Measurements from ENCODE around the gene CNTN4. TPM values are rescaled to one million over a fixed set of nuclear protein-coding genes. Genes with fewer than 3 reads are reported as not detected.

CNTN4 gene
- polyA plus RNA-seq, 1 donor (not counting 4 experiments of a cell fraction or from before 2014, with no cell fraction given), result not detected

DNA sequence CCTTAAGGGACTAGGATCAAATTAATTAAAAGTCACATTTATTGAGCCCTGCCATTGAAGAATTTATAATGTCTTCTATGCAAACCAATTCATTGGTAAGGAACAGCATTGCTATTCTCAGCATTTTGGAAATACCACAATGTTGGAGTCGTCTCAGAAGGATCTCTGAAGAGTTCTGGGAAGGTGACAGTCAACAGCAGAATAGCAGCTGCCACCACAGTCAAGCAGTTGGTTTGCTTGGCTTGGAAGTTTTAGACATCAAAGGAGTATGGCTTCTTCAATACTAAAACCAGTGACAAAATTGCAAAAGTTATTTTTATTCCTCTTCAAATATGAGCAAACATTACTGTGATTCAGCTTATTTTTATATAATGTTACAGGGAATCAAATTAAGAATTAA, 167.9 kb downstream of the CNTN4 start:
- FAIRE-seq, result no peak

DNA sequence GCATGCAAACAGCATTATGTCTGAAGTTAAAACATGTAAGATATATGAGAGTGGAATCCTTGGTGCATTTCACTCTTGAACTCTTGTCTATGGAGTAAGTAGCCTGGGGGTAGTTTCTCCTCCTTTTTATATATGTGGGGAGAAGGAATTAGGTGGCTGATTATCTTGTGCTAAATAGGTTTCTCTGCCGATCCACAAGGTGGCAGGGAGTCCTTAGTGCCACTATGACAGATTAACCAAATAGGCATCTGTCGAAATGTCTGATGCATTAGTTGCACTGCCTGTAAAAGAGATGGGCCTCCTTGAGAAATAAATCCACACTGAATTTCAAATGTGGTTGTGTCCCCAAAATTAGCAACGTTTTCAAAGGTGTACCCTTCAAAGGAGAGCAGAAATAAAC, 170.1 kb downstream of the CNTN4 start:
- TF ChIP-seq, protein P1, sequence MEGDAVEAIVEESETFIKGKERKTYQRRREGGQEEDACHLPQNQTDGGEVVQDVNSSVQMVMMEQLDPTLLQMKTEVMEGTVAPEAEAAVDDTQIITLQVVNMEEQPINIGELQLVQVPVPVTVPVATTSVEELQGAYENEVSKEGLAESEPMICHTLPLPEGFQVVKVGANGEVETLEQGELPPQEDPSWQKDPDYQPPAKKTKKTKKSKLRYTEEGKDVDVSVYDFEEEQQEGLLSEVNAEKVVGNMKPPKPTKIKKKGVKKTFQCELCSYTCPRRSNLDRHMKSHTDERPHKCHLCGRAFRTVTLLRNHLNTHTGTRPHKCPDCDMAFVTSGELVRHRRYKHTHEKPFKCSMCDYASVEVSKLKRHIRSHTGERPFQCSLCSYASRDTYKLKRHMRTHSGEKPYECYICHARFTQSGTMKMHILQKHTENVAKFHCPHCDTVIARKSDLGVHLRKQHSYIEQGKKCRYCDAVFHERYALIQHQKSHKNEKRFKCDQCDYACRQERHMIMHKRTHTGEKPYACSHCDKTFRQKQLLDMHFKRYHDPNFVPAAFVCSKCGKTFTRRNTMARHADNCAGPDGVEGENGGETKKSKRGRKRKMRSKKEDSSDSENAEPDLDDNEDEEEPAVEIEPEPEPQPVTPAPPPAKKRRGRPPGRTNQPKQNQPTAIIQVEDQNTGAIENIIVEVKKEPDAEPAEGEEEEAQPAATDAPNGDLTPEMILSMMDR (optimal IDR thresholded peaks at IDR 0.05 in 1 of 3, IDR thresholded peaks at IDR 0.05 in 1 of 3, conservative IDR thresholded peaks at IDR 0.05 in 1 of 3; ENCODE audit: extremely low read depth in 1 of 3, insufficient read depth in 2 of 3, low read length in 3 of 3), result no peak
- TF ChIP-seq EZH2 (IDR thresholded peaks at IDR 0.05; ENCODE audit: low read length), result no peak
- Histone ChIP-seq H4K20me1 (ENCODE audit: control insufficient read depth, extremely low read depth, insufficient read depth, low read length) (no peaks in the 10 kb centered on the region), H3K4me3 (ENCODE audit: control insufficient read depth in 2 of 3, extremely low read depth in 1 of 3, insufficient read depth in 2 of 3, low read depth in 1 of 3, low read length in 3 of 3) (no peak overlapping the region), H3K27ac (ENCODE audit: control insufficient read depth, insufficient read depth, low read length) (no peak overlapping the region), H3K79me2 (ENCODE audit: control insufficient read depth, insufficient read depth, low read length) (no peaks in the 10 kb centered on the region), H3K36me3 (ENCODE audit: control insufficient read depth in 2 of 2, extremely low read depth in 1 of 2, insufficient read depth in 2 of 2, low read length in 2 of 2) (no peaks in the 10 kb centered on the region), H3K27me3 (ENCODE audit: control insufficient read depth, extremely low read depth, insufficient read depth, low read length) (no peaks in the 10 kb centered on the region), H2AFZ (ENCODE audit: control insufficient read depth, low read length) (no peak overlapping the region), H3K4me1 (ENCODE audit: control insufficient read depth, extremely low read depth, insufficient read depth, low read length) (no peaks in the 10 kb centered on the region), H3K9me3 (ENCODE audit: control insufficient read depth, low read depth, low read length) (no peaks in the 10 kb centered on the region), H3K9ac (ENCODE audit: control insufficient read depth, extremely low read depth, insufficient read depth, low read length) (no peak overlapping the region), H3K4me2 (ENCODE audit: control insufficient read depth, extremely low read depth, insufficient read depth, low read depth, low read length) (no peak overlapping the region), H3K9me1 (ENCODE audit: control insufficient read depth, extremely low read depth, insufficient read depth, low read length) (no peaks in the 10 kb centered on the region)
- dilution Hi-C loops (cut with MboI; ENCODE audit: extremely low pct_ligation_motif_present, low sequenced_read_pairs), result no loop called here
- DNase-seq (ENCODE audit: low read depth, low spot score) (no peak), FAIRE-seq (no peak)

More for the DNA sequence above, 167.9 kb downstream of the CNTN4 start:
- Histone ChIP-seq H3K4me1 (ENCODE audit: control insufficient read depth, extremely low read depth, insufficient read depth, low read length) (no peaks in the 10 kb centered on the region), H3K4me3 (ENCODE audit: control insufficient read depth in 2 of 3, extremely low read depth in 1 of 3, insufficient read depth in 2 of 3, low read depth in 1 of 3, low read length in 3 of 3) (no peak overlapping the region), H3K9ac (ENCODE audit: control insufficient read depth, extremely low read depth, insufficient read depth, low read length) (no peak overlapping the region), H3K9me1 (ENCODE audit: control insufficient read depth, extremely low read depth, insufficient read depth, low read length) (no peaks in the 10 kb centered on the region), H3K9me3 (ENCODE audit: control insufficient read depth, low read depth, low read length) (no peaks in the 10 kb centered on the region), H3K36me3 (ENCODE audit: control insufficient read depth in 2 of 2, extremely low read depth in 1 of 2, insufficient read depth in 2 of 2, low read length in 2 of 2) (no peaks in the 10 kb centered on the region), H3K27ac (ENCODE audit: control insufficient read depth, insufficient read depth, low read length) (no peak overlapping the region), H3K4me2 (ENCODE audit: control insufficient read depth, extremely low read depth, insufficient read depth, low read depth, low read length) (no peak overlapping the region), H3K79me2 (ENCODE audit: control insufficient read depth, insufficient read depth, low read length) (no peaks in the 10 kb centered on the region), H3K27me3 (ENCODE audit: control insufficient read depth, extremely low read depth, insufficient read depth, low read length) (no peaks in the 10 kb centered on the region), H4K20me1 (ENCODE audit: control insufficient read depth, extremely low read depth, insufficient read depth, low read length) (no peaks in the 10 kb centered on the region), H2AFZ (ENCODE audit: control insufficient read depth, low read length) (no peak overlapping the region)
- no peak for TF ChIP-seq EZH2 (IDR thresholded peaks at IDR 0.05; ENCODE audit: low read length)
- TF ChIP-seq, protein P1 (optimal IDR thresholded peaks at IDR 0.05 in 1 of 3, IDR thresholded peaks at IDR 0.05 in 1 of 3, conservative IDR thresholded peaks at IDR 0.05 in 1 of 3; ENCODE audit: extremely low read depth in 1 of 3, insufficient read depth in 2 of 3, low read length in 3 of 3), result no peak
- dilution Hi-C loops (cut with MboI; ENCODE audit: extremely low pct_ligation_motif_present, low sequenced_read_pairs), result no loop called here
- DNase-seq (ENCODE audit: low read depth, low spot score), result no peak

Data from keratinocyte (primary cell).